ENCODE results near the gene CHD9.
"Not testable (repeated sequence)": the region's sequence is repeated elsewhere in the genome, so short reads cannot be mapped to it uniquely, and the experiment has no call there.

CHD9 gene

DNA sequence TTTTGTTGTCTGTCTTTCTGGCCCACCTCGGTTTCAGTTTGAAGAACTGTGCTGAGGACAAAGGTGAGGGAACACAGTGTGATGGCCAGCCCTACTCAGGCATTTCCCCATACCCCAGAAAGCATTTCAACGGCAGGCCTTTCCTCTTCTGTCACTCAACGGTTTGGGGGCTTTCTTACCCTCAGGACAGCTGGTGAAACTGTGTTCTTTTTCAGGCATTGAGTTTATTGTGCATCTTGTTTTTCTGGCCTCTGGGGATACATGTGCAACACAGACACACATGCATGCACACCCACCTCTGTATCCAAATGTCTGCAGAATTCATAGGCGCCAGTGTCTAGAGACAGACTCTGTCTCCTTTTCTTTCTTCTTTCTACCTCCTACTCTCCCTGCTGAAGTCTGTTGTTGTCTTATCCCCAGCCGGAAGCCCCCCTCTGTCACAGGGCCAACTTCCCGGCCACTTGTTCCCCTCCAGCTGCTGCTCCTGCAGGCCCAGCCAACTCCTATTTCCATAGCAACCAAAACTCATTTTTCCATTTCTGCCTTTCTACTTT is 17.0 kb downstream of the CHD9 start:
- DNase-seq = peak in 26 of 51 donors; percentile 3 to 66 (median 22)

DNA sequence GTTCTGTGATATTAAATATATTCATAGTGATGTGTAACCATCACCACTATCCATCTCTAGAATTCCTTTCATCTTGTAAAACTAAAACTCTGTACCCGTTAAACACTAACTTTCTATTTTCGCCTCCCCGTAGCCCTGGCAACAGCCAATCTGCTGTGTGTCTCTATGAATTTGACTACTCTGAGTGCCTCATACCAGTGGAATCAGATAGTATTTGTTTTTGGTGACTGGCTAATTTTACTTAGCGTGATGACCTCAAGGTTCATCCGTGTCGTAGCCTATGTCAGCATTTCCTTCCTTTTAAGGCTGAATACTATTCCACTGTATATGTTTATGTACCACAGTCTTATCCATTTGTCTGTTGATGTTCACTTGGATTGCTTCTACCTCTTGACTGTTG is 18.2 kb downstream of the CHD9 start:
- DNase-seq = no peak

DNA sequence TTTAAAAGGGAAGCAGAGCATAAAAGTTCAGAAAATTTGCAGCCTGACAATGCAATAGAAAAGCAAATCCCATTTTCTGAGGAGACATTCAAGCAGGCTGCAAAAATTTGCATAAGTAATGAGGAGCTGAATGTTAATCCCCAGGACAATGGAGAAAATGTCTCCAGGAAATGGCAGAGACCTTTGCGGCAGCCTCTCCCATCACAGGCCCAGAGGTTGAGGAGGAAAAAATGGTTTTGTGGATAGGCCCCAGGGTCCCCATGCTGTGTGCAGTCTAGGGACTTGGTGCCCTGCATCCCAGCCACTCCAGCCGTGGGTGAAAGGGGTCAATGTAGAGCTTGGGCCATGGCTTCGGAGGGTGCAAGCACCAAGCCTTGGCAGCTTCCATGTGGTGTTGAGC is 19.5 kb downstream of the CHD9 start:
- DNase-seq = not testable (repeated sequence)

DNA sequence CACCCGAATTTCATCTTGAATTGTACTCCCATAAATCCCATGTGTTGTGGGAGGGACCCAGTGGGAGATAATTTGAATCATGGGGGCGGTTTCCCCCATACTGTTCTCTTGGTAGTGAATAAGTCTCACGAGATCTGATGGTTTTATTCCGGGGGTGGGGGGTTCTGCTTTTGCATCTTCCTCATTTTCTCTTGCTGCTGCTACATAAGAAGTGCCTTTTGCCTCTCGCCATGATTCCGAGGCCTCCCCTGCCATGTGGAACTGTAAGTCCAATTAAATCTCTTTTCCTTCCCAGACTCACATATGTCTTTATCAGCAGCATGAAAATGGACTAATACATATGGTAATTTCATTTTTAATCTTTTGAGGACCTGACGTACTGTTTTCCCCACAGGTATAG is 20.7 kb downstream of the CHD9 start:
- not testable (repeated sequence) for DNase-seq

DNA sequence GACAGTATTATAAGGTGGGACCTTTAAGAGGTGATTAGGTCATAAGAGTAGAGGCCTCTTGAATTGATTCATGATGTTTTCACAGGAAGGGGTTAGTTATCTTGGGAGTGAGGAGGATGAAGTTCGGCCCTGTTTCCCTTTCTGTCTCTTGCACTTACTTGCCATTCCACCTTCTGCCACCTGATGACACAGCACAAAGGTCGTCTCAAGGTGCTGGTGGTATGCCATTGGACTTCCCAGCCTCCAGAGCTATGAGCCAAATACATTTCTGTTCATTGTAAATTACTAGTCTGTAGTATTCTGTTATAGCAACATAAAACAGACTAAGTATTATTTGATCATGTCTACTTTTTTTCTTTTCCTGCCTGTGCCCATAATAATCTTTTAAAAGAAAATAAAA is 23.5 kb downstream of the CHD9 start:
- DNase-seq = no peak

DNA sequence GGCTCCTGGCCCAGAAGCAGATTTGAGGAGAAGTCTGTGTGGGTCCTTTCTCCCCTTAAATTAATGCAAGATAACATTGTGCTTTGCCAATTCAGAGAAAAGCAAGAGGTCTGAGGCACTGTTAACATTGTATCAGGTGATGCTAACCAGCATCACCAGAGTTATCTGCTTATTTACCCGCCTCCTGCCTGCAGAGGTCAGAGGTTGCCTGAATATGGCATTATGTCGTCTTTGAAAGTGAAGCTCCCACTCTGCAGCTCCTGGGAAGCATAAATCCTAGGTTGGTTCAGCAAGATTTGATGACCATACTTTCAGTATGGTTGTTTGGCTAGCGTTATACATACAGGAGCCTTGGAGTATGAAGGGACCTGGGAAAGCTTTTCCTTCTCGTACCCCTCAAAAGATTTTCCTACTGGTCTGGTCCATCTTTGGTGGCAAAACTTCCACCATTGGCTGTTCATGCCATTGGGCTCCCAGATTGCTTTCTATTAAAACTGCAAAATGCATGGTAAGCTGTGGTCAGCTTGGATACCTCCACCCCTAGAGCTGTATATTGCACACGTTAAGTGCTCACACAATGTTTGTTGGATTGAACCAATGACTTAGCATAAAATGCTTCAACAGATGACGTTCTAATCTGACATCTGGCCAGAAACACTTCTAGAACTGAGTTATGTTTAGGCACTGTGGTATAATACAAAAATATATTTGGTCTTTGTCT is 24.1 kb downstream of the CHD9 start:
- peak in 1 of 51 donors; percentile 6 for DNase-seq

DNA sequence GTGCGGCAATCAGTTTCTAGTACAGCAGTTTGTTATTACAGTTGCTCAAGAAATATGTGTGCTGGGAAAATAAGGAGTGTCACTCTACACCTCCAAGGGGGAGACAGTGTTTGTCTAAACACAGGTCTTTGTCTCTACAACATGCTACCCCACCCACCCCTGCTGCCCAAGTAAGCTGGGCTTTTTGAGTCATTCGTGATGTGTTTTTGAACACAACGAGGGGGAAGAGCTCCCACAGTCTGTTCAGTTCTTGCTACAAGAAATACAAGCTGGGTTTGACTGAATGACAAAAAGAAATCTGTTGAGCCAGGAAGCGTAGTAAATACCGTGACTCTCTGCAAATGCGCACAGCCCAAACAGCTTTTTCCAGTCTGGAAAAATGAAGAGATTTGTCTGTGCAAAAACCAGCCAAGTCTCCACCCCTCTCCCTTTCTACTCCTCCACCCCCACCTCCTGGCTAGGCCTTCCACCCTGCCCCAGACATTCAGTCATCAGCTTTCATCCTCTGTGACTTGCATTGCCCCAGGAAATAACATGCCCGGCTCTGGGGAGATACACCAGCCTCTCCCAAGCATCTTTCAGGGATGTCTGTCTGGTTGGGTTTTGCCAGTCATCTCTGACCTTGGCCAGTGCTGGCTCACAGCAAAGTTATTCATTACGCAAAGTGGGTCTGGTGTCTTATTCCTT is 25.7 kb downstream of the CHD9 start:
- peak in 19 of 51 donors; percentile 1 to 84 (median 27) for DNase-seq

DNA sequence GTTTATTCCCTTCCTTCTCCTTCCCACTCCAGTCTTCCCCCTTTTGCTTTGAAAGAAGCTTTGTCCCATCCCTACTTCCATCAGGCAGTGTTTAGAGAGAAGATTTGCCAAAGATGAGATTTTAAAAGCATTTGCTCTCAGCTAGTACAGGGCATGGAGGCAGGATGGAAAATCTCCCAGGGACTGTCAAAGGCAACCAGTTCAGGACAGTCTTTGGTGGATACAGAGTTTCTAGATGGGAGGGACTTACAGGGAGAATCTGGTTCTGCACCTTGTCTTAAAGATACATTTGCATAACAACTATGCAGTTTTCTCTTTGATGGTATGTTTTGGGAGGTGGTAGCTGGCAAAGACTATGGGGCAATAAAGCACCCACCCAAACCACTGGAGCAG is 26.2 kb downstream of the CHD9 start:
- DNase-seq = no peak

DNA sequence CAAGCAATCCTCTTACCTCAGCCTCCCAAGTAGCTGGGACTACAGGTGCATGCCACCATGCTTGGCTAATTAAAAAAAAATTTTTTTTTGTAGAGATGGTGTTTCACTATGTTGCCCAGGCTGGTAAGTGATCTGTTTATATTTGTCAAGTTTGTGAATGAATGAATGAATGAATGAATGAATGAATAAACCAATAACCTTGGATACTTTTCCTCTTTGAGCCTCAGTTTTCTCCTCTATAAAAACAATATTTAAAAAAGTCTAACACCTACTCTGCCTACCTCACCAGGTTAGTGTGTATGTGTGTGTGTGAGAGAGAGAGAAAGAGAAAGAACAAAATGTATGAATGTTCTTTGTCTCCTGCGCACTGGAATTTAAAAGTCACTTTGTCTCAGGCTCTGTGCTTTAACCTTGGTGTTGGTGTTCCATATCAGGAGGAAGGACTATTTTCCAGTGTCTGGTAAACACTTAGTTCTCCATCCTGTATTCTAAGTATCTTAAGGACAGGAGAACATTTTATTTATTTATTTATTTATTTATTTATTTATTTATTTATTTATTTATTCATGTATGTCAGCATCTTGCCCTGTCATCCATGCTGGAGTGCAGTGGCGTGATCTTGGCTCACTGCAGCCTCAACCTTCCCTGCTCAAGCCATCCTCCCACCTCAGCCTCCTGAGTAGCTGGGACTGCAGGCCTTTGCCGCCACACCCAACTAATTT is 27.1 kb downstream of the CHD9 start:
- DNase-seq = no peak

DNA sequence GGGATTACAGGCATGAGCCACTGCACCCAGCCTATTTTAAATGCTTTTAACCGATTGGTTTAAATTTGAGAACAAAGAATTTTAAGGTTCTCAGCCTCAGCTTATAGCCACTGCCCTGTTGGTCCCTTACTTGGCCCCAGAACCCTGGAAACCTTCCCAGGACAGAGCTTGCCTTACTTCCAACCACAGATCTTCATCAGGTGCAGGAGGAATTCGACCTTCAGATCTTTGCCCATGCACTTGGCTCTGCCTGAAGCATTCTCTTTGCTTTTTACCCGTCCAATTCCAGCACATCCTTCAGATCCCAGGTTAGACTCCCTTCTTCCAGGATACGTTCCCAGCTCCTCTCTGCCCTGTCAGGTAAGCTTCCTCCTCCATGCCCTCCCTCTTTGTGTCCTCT is 27.7 kb downstream of the CHD9 start:
- DNase-seq = no peak

DNA sequence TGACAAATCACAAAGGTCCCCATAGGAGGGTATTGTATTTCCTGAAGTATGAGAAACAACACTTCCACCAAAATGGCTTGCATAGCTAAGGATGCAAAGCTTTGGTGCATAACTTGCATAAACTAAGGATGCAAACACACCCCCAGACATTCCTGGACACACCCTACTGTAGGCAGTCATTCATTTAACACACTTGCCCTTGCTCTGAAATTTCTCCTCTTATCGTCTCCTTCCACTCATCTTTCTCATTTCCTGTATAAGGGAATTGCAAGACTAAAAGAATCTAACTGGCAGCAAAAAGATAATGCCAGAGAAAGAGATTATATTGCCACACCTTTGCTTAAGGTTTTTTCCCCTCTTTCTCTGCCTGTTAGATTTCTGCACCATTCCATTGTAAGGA is 28.3 kb downstream of the CHD9 start:
- DNase-seq = no peak

DNA sequence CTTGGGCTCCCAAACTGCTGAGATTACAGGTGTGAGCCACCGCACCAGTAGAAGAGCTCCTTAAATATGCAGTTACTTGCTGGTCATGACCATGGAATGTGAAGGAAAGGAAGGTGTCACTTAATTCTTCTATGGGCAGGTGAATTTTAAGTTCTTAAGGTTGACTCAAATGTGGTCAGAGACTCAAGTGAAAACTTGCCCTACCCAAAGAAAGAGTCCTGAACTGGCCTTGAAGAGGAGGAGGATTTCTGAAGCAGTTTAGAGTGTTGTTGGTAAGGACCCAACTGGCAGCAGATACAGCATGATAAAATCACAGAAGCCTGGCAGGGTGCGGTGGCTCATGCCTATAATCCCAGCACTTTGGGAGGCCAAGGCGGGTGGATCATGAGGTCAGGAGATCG is 29.4 kb downstream of the CHD9 start:
- no peak for DNase-seq

DNA sequence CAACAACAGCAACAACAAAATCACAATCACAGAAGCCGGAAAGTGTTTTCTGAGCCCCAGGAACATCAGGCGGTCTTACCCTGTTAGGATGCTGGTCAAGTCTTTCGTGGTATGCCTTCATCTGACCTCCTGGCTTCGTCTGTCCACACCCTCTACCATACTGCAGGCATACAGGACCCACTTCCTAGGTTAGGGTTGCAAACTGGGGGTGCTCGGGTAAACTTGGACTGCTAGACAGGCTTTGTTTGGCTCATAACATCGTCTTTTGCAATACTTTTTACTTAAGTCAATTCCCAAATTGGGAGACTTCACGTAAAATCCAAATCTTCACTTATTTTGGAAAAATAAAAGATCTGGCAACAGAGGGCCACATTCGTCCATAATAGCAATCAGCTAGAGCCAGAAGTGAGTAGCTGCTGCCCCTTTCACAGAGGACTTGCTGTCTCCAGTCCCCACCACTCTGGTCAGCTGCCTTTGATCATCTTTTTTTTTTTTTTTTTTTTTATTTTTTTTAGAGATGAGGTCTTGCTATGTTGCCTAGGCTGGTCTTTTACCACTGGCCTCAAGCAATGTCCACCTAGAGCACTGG is 30.0 kb downstream of the CHD9 start:
- DNase-seq = no peak

DNA sequence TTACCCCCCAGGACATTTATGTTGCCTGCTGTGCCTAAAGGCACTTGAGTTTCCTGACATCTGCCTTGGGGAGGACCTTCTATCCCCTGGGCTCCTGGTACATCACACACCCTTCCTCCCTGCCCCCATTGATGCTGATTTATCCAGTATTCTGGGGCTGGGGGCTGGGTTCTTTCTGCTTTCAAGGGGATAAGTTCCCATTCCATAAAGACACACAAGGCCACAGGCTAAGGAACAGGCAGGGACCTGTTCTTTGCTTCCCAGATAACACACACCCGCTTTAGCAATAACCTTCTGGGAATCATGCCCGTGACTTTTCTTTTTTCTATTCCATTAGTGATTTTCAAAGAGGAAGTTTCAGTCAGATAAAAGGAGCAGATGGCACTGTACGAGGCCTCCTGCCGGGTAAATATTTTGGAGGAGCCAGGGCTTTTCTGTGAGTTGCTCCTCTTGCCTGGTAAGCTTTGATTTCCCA is 30.6 kb downstream of the CHD9 start:
- peak in 1 of 51 donors; percentile 4 for DNase-seq

DNA sequence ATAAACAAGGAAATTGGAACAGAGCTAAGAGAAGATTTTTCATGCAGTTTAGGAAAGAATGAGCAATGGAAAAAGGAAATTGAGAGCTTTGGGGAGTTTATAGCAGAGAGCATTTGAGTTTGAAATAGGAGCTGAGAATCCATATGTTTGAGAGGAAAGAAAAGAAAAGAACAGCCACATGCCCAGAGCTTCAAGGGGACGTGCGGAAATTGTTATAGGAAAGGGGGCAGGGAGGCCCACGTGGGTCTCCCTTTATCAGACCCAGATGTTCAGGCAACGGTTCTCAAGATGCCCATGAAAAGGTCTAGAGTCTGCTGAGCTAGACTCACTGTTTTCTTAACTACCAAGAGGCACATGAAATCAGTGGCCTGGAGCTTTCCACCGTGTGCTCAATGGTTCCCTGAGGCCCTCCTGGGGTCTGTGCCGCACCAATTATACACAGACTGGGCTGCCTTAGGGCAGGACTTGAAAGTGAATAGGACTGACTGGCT is 31.2 kb downstream of the CHD9 start:
- no peak for DNase-seq

DNA sequence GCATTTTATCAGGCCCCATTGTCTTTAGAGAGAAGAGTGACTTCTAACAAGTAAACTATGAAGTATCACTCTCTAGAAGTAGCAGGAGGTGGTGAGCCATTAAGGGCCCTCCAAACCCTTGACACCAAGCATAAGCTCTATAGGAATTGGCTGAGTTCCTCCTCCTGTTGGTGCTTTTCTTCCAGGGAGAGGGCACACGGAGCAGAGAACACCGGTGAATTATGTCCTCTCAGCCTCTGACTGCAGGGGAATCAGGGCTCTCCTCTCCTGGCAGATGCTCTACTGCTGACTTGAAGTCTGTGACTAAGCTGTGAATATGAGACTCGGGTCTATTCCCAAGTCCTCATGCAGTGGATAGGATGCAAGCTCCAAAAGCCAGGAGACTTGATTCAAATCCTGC is 32.3 kb downstream of the CHD9 start:
- no peak for DNase-seq

DNA sequence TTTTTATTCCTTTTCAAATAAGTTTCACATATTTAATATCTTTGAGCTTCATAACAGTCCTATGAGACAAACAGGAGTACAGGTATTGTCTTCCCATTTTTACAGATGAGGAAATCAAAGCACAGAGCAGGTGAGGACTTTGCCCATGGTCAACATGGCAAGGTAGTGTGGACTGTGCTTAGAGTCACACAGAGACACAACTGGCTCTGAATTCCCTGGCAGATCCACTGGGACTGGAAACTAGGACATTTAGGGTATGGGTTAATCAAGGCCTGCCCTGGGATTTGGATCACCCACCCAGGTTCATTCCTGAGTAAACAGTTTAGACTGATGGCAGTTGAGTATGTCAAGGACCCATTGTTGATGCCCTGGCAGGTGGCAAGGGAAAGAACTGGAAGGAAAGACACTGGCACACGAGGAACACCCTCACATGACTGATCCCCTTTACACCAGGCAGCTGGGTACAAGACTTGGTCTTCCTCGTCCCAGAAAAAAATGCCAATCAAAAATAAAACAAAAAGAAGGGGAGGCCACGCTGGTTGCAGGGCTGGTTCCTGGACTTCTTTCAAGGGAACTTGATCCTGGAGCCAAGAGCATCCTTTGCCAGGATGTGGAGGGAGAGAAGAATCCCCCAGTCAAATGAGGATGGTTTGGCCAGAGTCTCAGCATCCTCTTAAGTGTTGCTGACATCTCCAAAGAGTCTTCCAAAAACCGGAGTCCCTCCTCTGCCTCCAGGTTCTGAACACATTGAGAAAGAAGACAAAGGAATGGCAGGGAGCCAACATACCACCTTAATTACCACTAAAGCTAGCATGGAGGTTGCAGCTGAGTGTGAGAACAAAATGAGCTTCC is 34.9 kb downstream of the CHD9 start:
- peak in 33 of 51 donors; percentile 3 to 72 (median 34) for DNase-seq

DNA sequence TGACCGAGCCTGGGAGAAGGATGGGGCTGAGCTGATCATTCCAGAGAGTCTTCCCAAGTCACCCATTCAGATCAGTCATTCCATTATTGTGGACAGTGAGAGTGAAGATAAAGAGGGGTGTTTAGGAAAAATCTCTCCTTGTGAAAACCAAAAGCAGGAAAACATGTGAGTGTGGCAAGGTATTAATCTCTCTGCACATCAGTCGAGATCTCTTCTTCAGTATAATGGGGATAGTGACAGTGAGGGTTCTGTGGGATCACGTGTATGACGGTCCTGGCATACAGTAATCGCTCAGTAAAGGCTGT is 35.4 kb downstream of the CHD9 start:
- no peak for DNase-seq

DNA sequence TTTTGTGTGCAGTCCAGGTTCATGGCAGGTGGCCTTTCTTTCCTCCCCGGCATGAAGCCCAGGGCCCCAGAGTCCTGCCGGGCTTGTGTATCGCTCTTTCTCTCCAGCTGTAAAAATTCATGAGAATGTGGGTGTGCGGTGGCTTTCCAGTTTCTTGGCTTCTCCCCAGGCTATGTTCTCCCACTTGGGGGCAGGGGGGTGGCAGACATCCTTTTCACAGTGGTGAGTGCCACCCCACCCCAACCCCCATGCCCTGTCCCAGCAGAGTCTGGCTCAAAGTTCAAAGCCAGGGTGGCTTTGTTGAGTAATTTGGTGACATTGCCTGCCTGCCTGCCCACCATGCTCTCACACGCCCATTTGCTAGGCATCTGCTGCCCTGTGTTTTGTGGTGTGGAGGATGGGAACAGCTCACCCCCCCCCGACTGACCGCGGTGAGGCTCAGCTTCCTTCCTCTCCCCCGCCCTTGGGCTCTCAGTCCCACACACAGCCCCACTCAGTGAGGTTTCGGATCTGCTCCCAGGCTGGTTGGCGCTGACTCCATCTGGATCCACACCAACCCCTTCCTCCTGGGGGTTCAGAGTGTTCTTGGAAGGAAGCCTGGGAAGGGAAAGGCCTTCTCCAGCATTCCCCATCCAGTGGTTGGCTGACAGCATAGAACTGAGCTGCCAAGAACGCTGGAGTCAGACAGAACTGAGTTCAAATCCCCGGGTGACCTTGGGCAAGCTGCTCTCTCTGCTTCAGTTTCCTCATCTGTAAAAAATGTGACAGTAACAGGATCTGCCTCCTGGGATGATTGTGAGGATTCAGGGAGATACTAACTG is 36.0 kb downstream of the CHD9 start:
- peak; percentile 35 to 93 (median 77) for DNase-seq

Data from hypothalamus (tissue), 51 donors.